GM10847 (cell line): ENCODE measurements around the gene POGK.

ENCODE experiments used
- POLR2A ChIP-seq: IDR thresholded peaks from 2 replicates; pipeline ENCODE4 v1.6.1; 2011; ENCODE audit not compliant: insufficient read length; ENCODE audit errors: extremely low read depth

The POGK gene

GRCh38 chr1:166882893-166883292 is 43.6 kb downstream of the POGK start:
- no peak for TF ChIP-seq POLR2A

GRCh38 chr1:166884040-166884642 is 44.9 kb downstream of the POGK start:
- TF ChIP-seq POLR2A, result no peak

GRCh38 chr1:166884971-166885370 is 45.7 kb downstream of the POGK start:
- TF ChIP-seq POLR2A, result no peak

- no peak for TF ChIP-seq POLR2A
These were observed 49.3 kb downstream of the POGK start for GRCh38 chr1:166888373-166889111.

- TF ChIP-seq POLR2A, result no peak
These were observed 50.5 kb downstream of the POGK start for GRCh38 chr1:166889776-166890175.

GRCh38 chr1:166895766-166896165 is 56.5 kb downstream of the POGK start:
- TF ChIP-seq POLR2A, result no peak

- TF ChIP-seq POLR2A, result no peak
These were observed 60.5 kb downstream of the POGK start for GRCh38 chr1:166899769-166900168.

- no peak for TF ChIP-seq POLR2A
These were observed 61.7 kb downstream of the POGK start for GRCh38 chr1:166900987-166901386.

GRCh38 chr1:166902279-166902678 is 63.0 kb downstream of the POGK start:
- TF ChIP-seq POLR2A, result no peak

GRCh38 chr1:166903232-166903631 is 64.0 kb downstream of the POGK start:
- no peak for TF ChIP-seq POLR2A

GRCh38 chr1:166905136-166905535 is 65.9 kb downstream of the POGK start:
- TF ChIP-seq POLR2A, result no peak

GRCh38 chr1:166905900-166906299 is 66.6 kb downstream of the POGK start:
- TF ChIP-seq POLR2A, result no peak
